ENCODE results near the gene KIAA1671. TPM values are rescaled to one million over a fixed set of nuclear protein-coding genes. Genes with fewer than 3 reads are reported as not detected.

KIAA1671 gene
- total and polyA plus RNA-seq, 2 of the 13 experiments (the other 11 are each of a cell fraction or from before 2014, with no cell fraction given), result 13.5 to 13.6 TPM

- TF ChIP-seq, protein P1, sequence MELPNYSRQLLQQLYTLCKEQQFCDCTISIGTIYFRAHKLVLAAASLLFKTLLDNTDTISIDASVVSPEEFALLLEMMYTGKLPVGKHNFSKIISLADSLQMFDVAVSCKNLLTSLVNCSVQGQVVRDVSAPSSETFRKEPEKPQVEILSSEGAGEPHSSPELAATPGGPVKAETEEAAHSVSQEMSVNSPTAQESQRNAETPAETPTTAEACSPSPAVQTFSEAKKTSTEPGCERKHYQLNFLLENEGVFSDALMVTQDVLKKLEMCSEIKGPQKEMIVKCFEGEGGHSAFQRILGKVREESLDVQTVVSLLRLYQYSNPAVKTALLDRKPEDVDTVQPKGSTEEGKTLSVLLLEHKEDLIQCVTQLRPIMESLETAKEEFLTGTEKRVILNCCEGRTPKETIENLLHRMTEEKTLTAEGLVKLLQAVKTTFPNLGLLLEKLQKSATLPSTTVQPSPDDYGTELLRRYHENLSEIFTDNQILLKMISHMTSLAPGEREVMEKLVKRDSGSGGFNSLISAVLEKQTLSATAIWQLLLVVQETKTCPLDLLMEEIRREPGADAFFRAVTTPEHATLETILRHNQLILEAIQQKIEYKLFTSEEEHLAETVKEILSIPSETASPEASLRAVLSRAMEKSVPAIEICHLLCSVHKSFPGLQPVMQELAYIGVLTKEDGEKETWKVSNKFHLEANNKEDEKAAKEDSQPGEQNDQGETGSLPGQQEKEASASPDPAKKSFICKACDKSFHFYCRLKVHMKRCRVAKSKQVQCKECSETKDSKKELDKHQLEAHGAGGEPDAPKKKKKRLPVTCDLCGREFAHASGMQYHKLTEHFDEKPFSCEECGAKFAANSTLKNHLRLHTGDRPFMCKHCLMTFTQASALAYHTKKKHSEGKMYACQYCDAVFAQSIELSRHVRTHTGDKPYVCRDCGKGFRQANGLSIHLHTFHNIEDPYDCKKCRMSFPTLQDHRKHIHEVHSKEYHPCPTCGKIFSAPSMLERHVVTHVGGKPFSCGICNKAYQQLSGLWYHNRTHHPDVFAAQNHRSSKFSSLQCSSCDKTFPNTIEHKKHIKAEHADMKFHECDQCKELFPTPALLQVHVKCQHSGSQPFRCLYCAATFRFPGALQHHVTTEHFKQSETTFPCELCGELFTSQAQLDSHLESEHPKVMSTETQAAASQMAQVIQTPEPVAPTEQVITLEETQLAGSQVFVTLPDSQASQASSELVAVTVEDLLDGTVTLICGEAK (IDR thresholded peaks at IDR 0.05), result no peak
- TF ChIP-seq, protein P1 (CRISPR knock-in tag; IDR thresholded peaks at IDR 0.05), result peak; percentile 78
- peak; percentile 8 for TF ChIP-seq ASH2L (IDR thresholded peaks at IDR 0.05; ENCODE audit: insufficient read length, low read depth, low read length)
- TF ChIP-seq SALL2 (CRISPR knock-in tag; IDR thresholded peaks at IDR 0.05), result no peak
- TF ChIP-seq RBM39 (IDR thresholded peaks at IDR 0.05; ENCODE audit: low read depth, low read length, poor library complexity, severe bottlenecking), result peak; percentile 25
- TF ChIP-seq, protein P2, sequence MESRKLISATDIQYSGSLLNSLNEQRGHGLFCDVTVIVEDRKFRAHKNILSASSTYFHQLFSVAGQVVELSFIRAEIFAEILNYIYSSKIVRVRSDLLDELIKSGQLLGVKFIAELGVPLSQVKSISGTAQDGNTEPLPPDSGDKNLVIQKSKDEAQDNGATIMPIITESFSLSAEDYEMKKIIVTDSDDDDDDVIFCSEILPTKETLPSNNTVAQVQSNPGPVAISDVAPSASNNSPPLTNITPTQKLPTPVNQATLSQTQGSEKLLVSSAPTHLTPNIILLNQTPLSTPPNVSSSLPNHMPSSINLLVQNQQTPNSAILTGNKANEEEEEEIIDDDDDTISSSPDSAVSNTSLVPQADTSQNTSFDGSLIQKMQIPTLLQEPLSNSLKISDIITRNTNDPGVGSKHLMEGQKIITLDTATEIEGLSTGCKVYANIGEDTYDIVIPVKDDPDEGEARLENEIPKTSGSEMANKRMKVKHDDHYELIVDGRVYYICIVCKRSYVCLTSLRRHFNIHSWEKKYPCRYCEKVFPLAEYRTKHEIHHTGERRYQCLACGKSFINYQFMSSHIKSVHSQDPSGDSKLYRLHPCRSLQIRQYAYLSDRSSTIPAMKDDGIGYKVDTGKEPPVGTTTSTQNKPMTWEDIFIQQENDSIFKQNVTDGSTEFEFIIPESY (CRISPR knock-in tag; IDR thresholded peaks at IDR 0.05), result no peak
- 0 out of 2 replicates have a peak, but pooled peaks have one; percentile 47 for TF ChIP-seq ZNF256 (CRISPR knock-in tag; conservative IDR thresholded peaks at IDR 0.05)
- TF ChIP-seq ZNF367 (CRISPR knock-in tag; IDR thresholded peaks at IDR 0.05; ENCODE audit: borderline replicate concordance), result 0 out of 2 replicates have a peak, but pooled peaks have one; percentile 35
- no peak for TF ChIP-seq ZC3H13 (CRISPR knock-in tag; IDR thresholded peaks at IDR 0.05)
- 0 out of 2 replicates have a peak, but pooled peaks have one; percentile 26 for TF ChIP-seq ZNF790 (CRISPR knock-in tag; IDR thresholded peaks at IDR 0.05; ENCODE audit: borderline replicate concordance)
- TF ChIP-seq, protein P3, sequence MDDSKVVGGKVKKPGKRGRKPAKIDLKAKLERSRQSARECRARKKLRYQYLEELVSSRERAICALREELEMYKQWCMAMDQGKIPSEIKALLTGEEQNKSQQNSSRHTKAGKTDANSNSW (CRISPR knock-in tag; IDR thresholded peaks at IDR 0.05; ENCODE audit: borderline replicate concordance), result no peak
- peak; percentile 35; the same call in 1 of the 2 replicates for TF ChIP-seq ZSCAN20 (CRISPR knock-in tag; IDR thresholded peaks at IDR 0.05; ENCODE audit: borderline replicate concordance)
- TF ChIP-seq TEAD2 (CRISPR knock-in tag; IDR thresholded peaks at IDR 0.05), result no peak
Measured at GRCh38 chr22:24952837-24953383, 394 bp downstream of the KIAA1671 start (continued).
